ENCODE results near the gene SIVA1.
"Not testable (repeated sequence)": the region's sequence is repeated elsewhere in the genome, so short reads cannot be mapped to it uniquely, and the experiment has no call there.

The SIVA1 gene

DNA sequence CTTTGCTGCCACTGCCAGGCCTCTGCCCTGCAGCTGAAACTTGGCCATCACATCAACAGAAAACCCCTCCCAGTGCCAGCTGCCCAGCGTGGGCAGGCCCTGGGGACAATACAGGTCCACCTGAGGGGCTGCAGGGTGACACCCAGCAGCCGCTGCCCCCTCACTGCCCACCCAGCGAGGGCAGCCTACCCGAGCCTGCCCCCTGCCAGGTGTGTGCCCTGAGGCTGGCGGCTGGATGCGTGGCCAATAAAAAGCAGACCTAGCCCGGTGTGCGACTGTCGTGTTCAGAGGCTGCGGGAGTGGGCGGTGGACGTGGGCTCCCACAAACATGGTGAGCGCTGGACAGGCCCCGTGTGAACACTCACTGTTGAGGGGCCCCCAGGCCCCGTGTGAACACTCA, 33.6 kb upstream of the SIVA1 start:
- DNase-seq (ENCODE audit: low read depth in 2 of 2) = no peak

GRCh38 chr14:104721505-104722431, 31.2 kb upstream of the SIVA1 start:
- no peak for DNase-seq (ENCODE audit: low read depth in 2 of 2)

DNA sequence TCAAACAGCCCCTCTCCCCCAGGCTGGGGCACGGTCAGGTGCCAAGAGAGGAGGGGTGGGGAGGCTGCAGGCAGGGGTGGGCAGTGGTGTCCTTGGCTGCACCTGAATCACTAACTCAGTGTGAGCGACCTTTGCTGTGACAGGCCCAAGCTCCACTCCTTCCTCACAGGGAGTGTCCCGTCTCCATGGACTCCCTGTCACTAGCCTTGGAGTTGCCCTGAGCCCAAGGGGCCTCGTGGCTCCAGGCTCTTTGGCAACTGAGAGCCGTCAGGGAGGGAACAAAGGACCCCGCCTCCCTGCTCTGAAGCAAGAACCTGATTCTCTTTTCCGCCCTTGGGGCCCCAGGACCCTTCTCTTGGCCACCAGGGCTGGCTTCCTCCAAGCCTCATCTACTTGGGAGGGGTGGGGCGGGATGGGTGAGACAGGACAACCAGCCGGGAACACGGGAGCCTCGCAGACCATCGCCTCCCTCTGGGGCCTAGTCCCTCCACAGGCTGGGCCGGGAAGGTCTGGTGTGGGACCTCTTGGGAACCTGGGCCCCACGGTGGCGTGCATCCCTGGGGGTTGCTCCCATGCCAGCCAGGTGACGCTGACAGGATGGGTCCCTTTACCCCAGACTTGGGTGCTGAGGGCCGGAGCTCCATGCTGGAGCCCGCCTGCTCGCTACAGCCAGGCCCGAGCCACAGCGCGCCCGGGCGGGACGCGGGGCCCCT, 29.9 kb upstream of the SIVA1 start:
- DNase-seq (ENCODE audit: low read depth in 2 of 2) = no peak

DNA sequence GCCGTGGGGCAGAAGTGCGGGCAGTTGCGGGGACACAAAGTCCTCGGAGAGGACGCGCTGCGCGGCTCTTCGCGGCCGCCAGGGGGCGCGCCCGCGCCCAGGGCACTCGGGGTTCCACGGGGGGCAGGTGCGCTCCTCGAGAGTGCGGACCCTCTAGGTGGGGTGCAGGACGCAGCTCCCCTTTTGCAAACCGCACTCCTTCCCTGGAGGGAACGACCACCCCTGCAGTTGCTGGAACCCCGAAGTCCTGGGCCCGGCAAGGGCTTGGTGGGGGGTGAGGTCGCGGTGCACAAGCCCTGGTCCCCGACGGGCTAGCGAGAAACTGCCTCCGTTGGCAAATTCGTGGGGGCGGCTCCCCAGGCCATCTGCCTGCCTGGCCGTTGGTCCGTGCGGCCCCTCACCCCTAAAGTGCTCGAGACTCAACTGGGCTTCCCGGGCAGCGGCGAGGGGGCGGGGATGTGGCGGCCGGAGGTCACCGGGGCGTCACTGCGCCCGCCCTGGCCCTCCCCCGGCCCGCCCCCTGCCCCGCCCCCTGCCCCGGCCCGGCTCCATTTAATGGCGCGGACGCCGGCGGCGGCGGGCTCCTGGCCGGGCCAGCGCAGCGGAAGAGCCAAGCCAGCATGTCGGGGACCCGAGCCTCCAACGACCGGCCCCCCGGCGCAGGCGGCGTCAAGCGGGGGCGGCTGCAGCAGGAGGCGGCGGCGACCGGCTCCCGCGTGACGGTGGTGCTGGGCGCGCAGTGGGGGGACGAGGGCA, 29.1 kb upstream of the SIVA1 start, which contains the start of gene ADSS1:
Gene ADSS1, plus strand, starts transcription at position 579 of the 756 bp plus-strand sequence. Its CDS starts 42 bp downstream, at position 621.
- peak; percentile 25 to 27 for DNase-seq (ENCODE audit: low read depth in 2 of 2)

DNA sequence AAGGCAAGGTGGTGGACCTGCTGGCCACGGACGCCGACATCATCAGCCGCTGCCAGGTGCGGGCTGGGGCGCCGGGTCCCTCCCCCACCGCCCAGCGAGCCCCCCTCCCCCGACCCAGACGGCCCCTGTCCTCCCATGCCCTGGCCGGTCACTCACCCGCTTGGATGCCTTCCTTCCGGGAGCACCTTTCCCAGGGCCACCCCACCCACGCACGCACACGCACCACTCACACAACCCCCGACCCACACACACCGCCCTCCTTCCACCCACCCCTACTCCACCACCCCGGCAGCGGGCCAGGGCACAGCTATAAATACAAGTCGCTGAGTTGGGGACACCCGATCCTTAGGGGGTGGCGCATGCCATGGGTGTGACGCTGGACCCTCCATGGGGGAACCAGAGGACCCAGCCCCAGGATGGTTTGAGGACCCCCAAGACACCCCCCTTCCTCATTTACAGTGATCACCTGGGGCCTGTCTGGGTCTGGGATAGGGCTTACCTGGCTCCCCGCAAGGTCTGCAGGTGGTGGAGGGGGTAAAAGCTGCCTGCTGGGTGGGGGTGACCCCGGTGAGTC, 28.5 kb upstream of the SIVA1 start:
- DNase-seq (ENCODE audit: low read depth in 2 of 2) = no peak

- DNase-seq (ENCODE audit: low read depth in 2 of 2) = no peak
Observed at GRCh38 chr14:104724981-104725771, 27.8 kb upstream of the SIVA1 start.

- no peak for DNase-seq (ENCODE audit: low read depth in 2 of 2)
Observed at GRCh38 chr14:104725772-104726548, 27.0 kb upstream of the SIVA1 start.

DNA sequence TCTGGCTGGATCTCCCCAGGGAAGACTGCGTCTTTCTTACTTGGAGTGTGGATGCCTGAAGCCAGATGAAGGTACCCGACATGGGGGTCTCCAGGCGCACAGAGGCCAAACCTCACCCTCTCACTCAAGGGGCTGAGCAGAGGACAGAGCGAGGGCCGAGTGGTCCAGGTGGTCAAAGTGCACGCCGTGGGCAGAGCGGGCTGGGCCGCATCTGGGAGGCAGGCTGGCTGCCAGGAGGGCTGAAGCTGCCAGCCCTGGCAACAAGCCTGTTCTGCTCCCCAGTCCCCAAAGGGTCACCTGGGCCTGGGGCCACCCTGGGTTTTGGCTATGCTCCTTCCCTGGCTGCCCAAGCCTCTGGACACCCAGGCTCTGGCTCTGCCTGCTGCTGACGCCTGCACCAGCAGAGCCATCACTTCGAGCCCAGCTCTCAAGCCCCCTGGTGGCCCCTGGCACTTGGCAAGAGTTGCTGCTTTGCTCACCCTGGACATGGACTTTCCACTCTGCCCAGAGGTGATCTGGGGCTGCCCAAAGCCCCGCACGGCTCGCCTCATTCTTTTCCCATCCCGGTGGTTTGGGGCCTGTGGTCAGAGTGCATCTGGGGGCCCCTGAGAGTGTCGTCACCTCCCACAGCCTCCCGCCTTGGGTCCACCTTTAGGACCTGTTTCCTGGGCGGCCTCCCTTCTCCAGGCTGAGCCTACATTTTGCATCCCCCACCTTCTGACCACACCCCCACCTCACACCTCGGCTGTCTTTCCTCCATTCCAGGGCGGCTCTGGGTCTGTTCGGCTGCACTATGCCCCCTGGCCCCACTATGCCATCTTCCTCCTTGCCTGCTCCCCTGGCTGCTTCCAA, 26.1 kb upstream of the SIVA1 start:
- no peak for DNase-seq (ENCODE audit: low read depth in 2 of 2)

DNA sequence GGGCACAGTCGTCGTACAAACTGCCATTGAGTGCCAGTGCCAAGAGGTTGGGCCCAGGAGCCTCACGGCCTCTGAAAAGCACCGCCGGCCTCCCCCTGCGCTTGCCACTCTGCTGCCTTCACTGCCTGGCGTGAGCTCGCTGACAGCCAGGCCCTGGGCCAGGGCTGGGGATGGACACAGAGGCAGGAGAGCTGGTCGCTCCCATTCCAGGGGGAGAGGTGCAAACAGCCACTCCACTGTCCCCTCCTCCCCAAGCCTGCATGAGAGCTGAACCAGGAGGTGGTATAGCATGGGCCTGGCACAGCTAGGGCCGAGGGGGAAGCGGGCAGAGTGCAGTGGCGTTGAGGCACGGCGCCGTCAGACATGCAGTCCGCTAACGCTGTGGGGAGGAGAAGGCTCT, 24.3 kb upstream of the SIVA1 start:
- DNase-seq (ENCODE audit: low read depth in 2 of 2) = no peak

GRCh38 chr14:104729176-104729834, 23.6 kb upstream of the SIVA1 start:
- not testable (repeated sequence) for DNase-seq (ENCODE audit: low read depth in 2 of 2)

DNA sequence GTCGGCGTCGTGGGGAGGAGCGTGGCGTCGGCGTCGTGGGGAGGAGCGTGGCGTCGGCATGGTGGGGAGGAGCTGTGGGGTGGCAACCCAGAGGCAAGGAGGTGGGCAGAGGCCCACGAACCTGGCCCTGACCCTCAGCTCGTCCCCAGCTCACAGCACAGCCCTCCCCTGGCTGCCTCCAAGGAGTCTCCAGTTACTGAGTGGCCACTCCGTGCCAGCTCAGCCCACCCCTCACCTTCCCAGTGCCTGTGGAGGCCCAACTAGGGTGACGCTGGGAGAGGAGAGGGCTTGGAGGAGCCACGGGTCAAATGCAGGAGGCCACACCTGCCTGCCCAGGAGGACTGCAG, 23.1 kb upstream of the SIVA1 start:
- DNase-seq (ENCODE audit: low read depth in 2 of 2) = no peak

DNA sequence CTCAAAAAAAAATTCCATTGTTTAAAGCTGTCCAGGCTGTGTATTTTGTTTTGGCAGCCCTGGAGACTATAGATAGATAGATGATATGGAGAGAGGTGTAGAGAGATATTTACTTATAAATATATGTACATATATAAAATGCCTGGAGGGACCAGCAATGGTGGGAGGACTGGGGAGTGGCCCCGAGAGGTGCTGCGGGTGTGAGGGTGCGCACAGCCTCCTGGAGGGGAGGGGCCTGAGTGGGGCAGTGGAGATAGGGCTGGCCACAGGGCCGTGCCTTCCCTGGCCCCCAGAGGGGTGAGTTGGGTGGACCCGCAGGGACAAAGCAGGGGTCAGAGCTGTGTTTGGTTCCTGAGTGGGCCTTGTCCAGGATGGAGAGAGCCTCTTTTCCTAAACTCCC, 22.5 kb upstream of the SIVA1 start:
- DNase-seq (ENCODE audit: low read depth in 2 of 2) = no peak

GRCh38 chr14:104731320-104732294, 21.3 kb upstream of the SIVA1 start:
- DNase-seq (ENCODE audit: low read depth in 2 of 2) = no peak

DNA sequence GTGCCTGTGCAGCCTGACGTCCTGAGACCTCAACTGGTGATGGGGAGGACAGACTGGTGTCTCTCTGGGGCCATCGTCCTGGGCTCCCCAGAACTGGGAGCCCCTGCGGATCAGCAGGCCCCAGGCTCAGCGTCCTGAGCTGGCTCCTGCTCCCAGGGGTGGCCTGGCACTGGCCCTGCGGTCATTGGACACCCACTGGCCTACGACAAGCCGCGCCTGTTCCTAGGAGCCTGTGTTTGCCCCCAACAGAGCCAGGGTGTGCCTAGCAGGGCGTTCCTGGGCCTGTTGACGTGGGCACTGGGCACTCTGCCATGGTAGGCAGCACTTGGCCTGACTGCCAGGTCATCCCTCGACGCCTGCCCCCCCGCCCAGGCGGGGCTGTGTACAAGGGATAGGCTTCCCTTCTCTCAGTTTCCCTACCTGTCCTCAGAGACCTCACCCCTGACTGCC, 20.6 kb upstream of the SIVA1 start:
- no peak for DNase-seq (ENCODE audit: low read depth in 2 of 2)

DNA sequence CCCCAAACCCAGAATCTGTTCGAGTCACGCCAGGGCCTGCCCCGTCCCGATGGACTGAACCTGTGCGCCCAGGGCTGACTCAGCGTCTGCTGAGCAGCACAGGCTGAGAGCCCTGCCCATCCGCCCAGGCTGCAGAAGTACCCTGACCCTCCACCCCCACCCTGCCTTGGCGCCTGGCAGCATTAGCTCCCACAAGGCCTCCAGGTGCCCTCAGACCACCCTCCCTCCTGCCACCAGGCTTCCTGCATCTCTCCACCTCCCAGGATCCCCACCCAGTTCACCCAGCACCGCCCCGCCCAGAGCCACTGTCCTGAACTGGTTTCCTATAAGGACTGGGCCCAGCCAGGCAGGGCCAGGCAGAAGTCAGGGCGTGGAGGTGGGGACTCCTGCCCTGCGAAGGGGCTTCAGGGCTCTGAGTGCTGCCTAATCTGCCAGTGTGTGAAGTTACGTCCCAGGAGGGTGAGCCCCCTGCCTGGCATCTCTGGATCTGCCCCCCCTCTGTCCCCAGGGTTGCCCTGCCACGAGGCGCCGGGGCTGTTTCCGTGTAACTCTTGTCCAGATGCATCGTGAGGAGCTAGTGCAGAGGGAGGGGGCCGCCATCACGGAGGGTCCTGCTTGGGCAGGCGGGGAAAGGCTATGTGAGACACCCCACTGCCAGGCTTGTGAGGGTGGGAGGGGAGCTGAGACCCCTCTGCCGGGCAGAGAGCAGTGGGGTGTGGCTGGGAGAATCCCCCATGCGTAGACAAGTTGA, 19.8 kb upstream of the SIVA1 start:
- no peak for DNase-seq (ENCODE audit: low read depth in 2 of 2)

GRCh38 chr14:104734051-104734587, 18.8 kb upstream of the SIVA1 start:
- DNase-seq (ENCODE audit: low read depth in 2 of 2) = no peak

- DNase-seq (ENCODE audit: low read depth in 2 of 2) = no peak
Observed at GRCh38 chr14:104734601-104734990, 18.4 kb upstream of the SIVA1 start.

Measured in stimulated activated CD8-positive, alpha-beta memory T cell treated with anti-CD3 and anti-CD28 coated beads, Interleukin-7, amount 100 ng/mL, for 1 hour (primary cell).